ENCODE measurements around the gene CACYBP. TPM values are rescaled to one million over a fixed set of nuclear protein-coding genes. Genes with fewer than 3 reads are reported as not detected.
"Not testable (repeated sequence)": the region's sequence is repeated elsewhere in the genome, so short reads cannot be mapped to it uniquely, and the experiment has no call there.

The CACYBP gene
- total RNA-seq, 2 donors from 2014 or later, result 82.2 to 89.8 TPM

DNA sequence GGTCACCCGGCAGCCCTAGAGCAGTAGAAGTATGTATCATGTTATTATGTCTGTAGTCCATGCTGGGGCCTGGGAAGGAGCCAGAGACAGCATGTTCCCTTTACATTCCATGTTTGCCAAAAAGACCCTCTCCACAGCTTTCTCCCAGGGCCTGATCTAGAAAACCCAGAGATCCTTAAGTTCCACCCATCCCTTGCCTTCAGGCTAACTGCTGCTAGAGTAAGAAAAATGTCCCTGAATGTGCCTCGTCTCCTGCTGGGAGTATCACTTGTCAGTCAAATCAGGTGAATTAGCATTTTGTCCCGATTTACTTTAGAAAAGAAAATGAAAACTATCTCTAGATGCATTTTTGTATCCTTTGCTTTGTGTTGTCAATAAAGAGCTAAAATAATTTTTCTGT, 36.7 kb downstream of the CACYBP start:
- Mint-ChIP-seq H3K4me3 (no peak overlapping the region), H3K27ac (no peak overlapping the region), H3K27me3 (peaks cover 17% of the 10 kb centered on the region), H3K4me1 (no peaks in the 10 kb centered on the region), H3K36me3 (ENCODE audit: low read depth) (no peaks in the 10 kb centered on the region)
- DNase-seq, result no peak
- ATAC-seq, result no peak
- no peaks in the 10 kb centered on the region for H3K9me3 ChIP-seq (ENCODE audit: control insufficient read depth, low read length, poor library complexity, severe bottlenecking)

- DNase-seq, result no peak
- H3K4me1 Mint-ChIP-seq, result no peaks in the 10 kb centered on the region
- H3K27me3 Mint-ChIP-seq, result peaks cover 20% of the 10 kb centered on the region
Measured at GRCh38 chr1:175037416-175037815, 37.7 kb downstream of the CACYBP start.

DNA sequence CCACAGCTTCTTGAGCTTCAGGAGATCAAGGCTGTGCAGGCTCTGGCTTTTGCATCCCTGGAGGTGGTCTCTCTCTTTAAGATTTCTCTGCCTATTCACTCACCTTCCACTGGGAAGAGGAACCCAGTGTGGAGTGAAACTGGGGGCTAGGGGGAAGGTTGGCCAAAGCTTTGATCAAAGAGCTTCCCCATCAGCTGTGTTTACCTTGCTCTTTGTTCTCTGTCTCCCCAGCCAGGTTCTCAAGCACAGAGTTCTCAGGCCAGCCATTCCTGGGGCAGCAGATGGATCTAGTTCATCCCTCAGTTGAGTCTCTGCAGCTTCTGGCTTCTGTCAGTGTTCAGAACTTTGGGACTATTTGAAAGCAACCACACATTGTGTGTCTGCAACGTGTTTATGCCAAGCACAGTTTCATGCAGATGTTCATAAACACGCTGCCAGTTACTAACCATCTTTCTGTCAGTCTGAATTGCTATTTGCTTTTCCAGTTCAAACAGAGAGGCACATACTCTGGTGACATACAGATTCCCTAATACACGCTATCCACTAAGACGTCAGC, 40.7 kb downstream of the CACYBP start:
- Mint-ChIP-seq H3K27me3 (peaks cover 35% of the 10 kb centered on the region), H3K4me1 (no peaks in the 10 kb centered on the region), H3K4me3 (no peak overlapping the region), H3K27ac (no peak overlapping the region), H3K36me3 (ENCODE audit: low read depth) (peaks cover 3% of the 10 kb centered on the region)
- ATAC-seq (no peak), DNase-seq (no peak)
- no peaks in the 10 kb centered on the region for H3K9me3 ChIP-seq (ENCODE audit: control insufficient read depth, low read length, poor library complexity, severe bottlenecking)

More at GRCh38 chr1:175037416-175037815, 37.7 kb downstream of the CACYBP start:
- Mint-ChIP-seq H3K4me3 (no peak overlapping the region), H3K27ac (no peak overlapping the region), H3K36me3 (ENCODE audit: low read depth) (no peaks in the 10 kb centered on the region)
- H3K9me3 ChIP-seq (ENCODE audit: control insufficient read depth, low read length, poor library complexity, severe bottlenecking), result no peaks in the 10 kb centered on the region
- ATAC-seq, result no peak

GRCh38 chr1:175042650-175043049, 42.9 kb downstream of the CACYBP start:
- no peaks in the 10 kb centered on the region for H3K9me3 ChIP-seq (ENCODE audit: control insufficient read depth, low read length, poor library complexity, severe bottlenecking)
- no peak overlapping the region for H3K27ac Mint-ChIP-seq
- DNase-seq (no peak), ATAC-seq (no peak)
- peaks cover 41% of the 10 kb centered on the region for H3K27me3 Mint-ChIP-seq
- no peaks in the 10 kb centered on the region for H3K4me1 Mint-ChIP-seq
- no peak overlapping the region for H3K4me3 Mint-ChIP-seq
- H3K36me3 Mint-ChIP-seq (ENCODE audit: low read depth), result peaks cover 4% of the 10 kb centered on the region

GRCh38 chr1:175043824-175044223, 44.1 kb downstream of the CACYBP start:
- ATAC-seq, result no peak
- peaks cover 48% of the 10 kb centered on the region for H3K27me3 Mint-ChIP-seq

DNA sequence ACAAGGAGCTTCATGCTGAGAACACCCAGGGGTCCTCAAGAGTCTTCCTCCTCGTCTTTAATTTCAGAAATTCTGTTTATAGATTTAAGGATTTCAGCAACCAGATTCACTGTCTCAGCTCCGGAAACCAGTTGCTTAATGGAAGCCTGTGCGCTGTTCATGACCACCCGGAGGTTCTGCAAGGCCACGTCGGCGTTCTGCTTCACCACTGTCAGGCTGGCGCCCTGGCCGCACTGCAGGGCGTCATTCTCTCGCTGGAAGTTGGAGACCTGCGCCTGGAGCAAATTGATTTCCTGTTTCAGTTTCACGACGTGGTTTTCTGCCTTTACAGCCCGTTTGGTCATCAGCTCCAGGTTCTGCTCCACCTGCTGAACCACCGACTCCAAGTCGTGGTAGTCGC, 44.8 kb downstream of the CACYBP start:
- H3K4me3 Mint-ChIP-seq; H3K9me3 ChIP-seq (ENCODE audit: control insufficient read depth, low read length, poor library complexity, severe bottlenecking); H3K27ac Mint-ChIP-seq; H3K4me1 Mint-ChIP-seq; ATAC-seq; H3K36me3 Mint-ChIP-seq (ENCODE audit: low read depth); DNase-seq: not testable (repeated sequence)
- peaks cover 52% of the 10 kb centered on the region for H3K27me3 Mint-ChIP-seq

More at GRCh38 chr1:175043824-175044223, 44.1 kb downstream of the CACYBP start:
- DNase-seq, result no peak
- H3K4me1 Mint-ChIP-seq, result no peaks in the 10 kb centered on the region
- no peak overlapping the region for H3K4me3 Mint-ChIP-seq
- peaks cover 6% of the 10 kb centered on the region for H3K36me3 Mint-ChIP-seq (ENCODE audit: low read depth)
- no peaks in the 10 kb centered on the region for H3K9me3 ChIP-seq (ENCODE audit: control insufficient read depth, low read length, poor library complexity, severe bottlenecking)
- no peak overlapping the region for H3K27ac Mint-ChIP-seq

DNA sequence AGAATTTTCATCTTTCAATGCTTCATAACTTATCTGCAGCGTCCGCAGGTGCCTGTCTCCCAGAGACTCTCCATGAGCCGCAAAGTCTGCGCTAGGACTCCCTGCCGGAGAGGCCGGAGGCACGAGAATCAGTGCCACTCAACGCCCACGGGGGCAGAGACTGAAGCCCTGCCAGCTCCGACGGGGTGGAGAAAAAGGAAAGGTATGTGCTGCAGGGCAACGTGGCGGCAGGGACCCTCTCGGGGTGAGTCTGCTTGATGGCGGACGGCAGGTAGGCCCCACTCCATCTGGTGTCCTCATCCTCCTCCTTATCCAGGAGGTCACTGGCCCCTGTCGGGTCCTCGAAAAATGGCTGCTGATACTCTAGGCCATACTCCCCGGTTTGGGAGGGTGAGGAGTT, 45.4 kb downstream of the CACYBP start:
- ATAC-seq, result no peak
- DNase-seq, result no peak
- Mint-ChIP-seq H3K27ac (no peak overlapping the region), H3K4me1 (no peaks in the 10 kb centered on the region), H3K27me3 (peaks cover 53% of the 10 kb centered on the region), H3K36me3 (ENCODE audit: low read depth) (peaks cover 6% of the 10 kb centered on the region), H3K4me3 (no peak overlapping the region)
- H3K9me3 ChIP-seq (ENCODE audit: control insufficient read depth, low read length, poor library complexity, severe bottlenecking), result no peaks in the 10 kb centered on the region

DNA sequence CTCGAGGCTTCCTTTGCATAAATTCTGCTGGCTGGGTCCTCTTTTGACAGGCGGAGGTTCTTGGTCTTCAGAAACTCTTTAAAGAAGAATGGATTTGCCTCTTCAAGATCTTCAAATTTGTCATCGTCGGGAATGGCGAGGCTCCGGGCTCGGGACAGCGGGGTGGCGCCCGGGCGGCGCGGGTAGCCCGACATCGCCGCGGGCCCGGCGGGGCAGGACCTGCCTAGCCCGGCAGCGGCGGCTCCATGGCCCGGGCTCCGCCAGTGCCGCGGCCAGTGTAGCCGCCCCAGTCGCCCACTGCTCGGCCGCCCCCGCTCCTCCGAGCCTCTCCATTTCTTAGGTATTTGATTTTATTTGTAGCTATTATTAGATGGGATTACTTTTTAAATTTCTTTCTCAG, 45.8 kb downstream of the CACYBP start:
- no peaks in the 10 kb centered on the region for H3K9me3 ChIP-seq (ENCODE audit: control insufficient read depth, low read length, poor library complexity, severe bottlenecking)
- ATAC-seq (no peak), DNase-seq (no peak)
- H3K4me3 Mint-ChIP-seq, result no peak overlapping the region
- H3K27me3 Mint-ChIP-seq, result peaks cover 57% of the 10 kb centered on the region
- H3K4me1 Mint-ChIP-seq, result no peaks in the 10 kb centered on the region
- H3K27ac Mint-ChIP-seq, result no peak overlapping the region
- H3K36me3 Mint-ChIP-seq (ENCODE audit: low read depth), result peaks cover 6% of the 10 kb centered on the region

GRCh38 chr1:175050992-175051391, 51.2 kb downstream of the CACYBP start:
- H3K27me3 Mint-ChIP-seq, result peaks cover 80% of the 10 kb centered on the region
- peaks cover 7% of the 10 kb centered on the region for H3K36me3 Mint-ChIP-seq (ENCODE audit: low read depth)
- no peaks in the 10 kb centered on the region for H3K9me3 ChIP-seq (ENCODE audit: control insufficient read depth, low read length, poor library complexity, severe bottlenecking)
- DNase-seq (no peak), ATAC-seq (no peak)
- peaks cover 2% of the 10 kb centered on the region for H3K4me1 Mint-ChIP-seq
- no peak overlapping the region for H3K4me3 Mint-ChIP-seq
- no peak overlapping the region for H3K27ac Mint-ChIP-seq

GRCh38 chr1:175054736-175055135, 55.0 kb downstream of the CACYBP start:
- peaks cover 55% of the 10 kb centered on the region for H3K27me3 Mint-ChIP-seq
- no peak overlapping the region for H3K4me3 Mint-ChIP-seq
- DNase-seq, result no peak
- peaks cover 2% of the 10 kb centered on the region for H3K4me1 Mint-ChIP-seq
- H3K9me3 ChIP-seq (ENCODE audit: control insufficient read depth, low read length, poor library complexity, severe bottlenecking), result no peaks in the 10 kb centered on the region
- peaks cover 3% of the 10 kb centered on the region for H3K36me3 Mint-ChIP-seq (ENCODE audit: low read depth)
- no peak for ATAC-seq
- no peak overlapping the region for H3K27ac Mint-ChIP-seq

Other genes starting within 250 kb of the CACYBP start
- 10 to 100 TPM; 13.4 to 16.2 TPM for gene MRPS14, start 23.5 kb downstream of the CACYBP start, total RNA-seq
- not detected for gene TNN, start 67.9 kb downstream of the CACYBP start, total RNA-seq
- 10 to 100 TPM; 29.0 to 31.5 TPM for gene KIAA0040, start 192.8 kb downstream of the CACYBP start, total RNA-seq

Data from T-helper 17 cell (primary cell).